ENCODE results near the gene USE1.

Gene USE1

GRCh38 chr19:17243830-17244617 lies 28.9 kb downstream of the USE1 start:
- no peak for TF ChIP-seq CTCF (conservative IDR thresholded peaks at IDR 0.05; ENCODE audit: low read length)
- H3K4me3 ChIP-seq (ENCODE audit: low read length), result peak overlapping the region; percentile 89
- DNase-seq (ENCODE audit: low read depth), result peak; percentile 45

GRCh38 chr19:17244618-17245534 lies 29.7 kb downstream of the USE1 start:
- H3K4me3 ChIP-seq (ENCODE audit: low read length), result peak overlapping the region; percentile 89
- no peak for TF ChIP-seq CTCF (conservative IDR thresholded peaks at IDR 0.05; ENCODE audit: low read length)
- no peak for DNase-seq (ENCODE audit: low read depth)

GRCh38 chr19:17245535-17245984 lies 30.4 kb downstream of the USE1 start, which contains the start of gene NR2F6:
Gene NR2F6 (minus strand): TSS chr19:17245919. CDS start chr19:17245220, 699 bp downstream.
- peak within 1 kb of the TSS; percentile 89 for H3K4me3 ChIP-seq (ENCODE audit: low read length)
- DNase-seq (ENCODE audit: low read depth), result no peak
- no peak for TF ChIP-seq CTCF (conservative IDR thresholded peaks at IDR 0.05; ENCODE audit: low read length)

GRCh38 chr19:17246681-17247425 lies 31.7 kb downstream of the USE1 start:
- peak overlapping the region; percentile 60 for H3K4me3 ChIP-seq (ENCODE audit: low read length)
- peak; percentile 57 for DNase-seq (ENCODE audit: low read depth)
- no peak for TF ChIP-seq CTCF (conservative IDR thresholded peaks at IDR 0.05; ENCODE audit: low read length)

GRCh38 chr19:17248011-17248776 lies 33.0 kb downstream of the USE1 start:
- no peak for DNase-seq (ENCODE audit: low read depth)
- no peak overlapping the region for H3K4me3 ChIP-seq (ENCODE audit: low read length)
- no peak for TF ChIP-seq CTCF (conservative IDR thresholded peaks at IDR 0.05; ENCODE audit: low read length)

GRCh38 chr19:17249887-17250548 lies 34.9 kb downstream of the USE1 start:
- TF ChIP-seq CTCF (conservative IDR thresholded peaks at IDR 0.05; ENCODE audit: low read length), result no peak
- no peak for DNase-seq (ENCODE audit: low read depth)
- H3K4me3 ChIP-seq (ENCODE audit: low read length), result no peak overlapping the region

All from AG10803 (cell line).